Prostate gland (tissue), 2 donors: Measurements from ENCODE around the gene ARHGAP24.

Experiments
- POLR2A ChIP-seq: fragments of 450-650 bp; IDR thresholded peaks from one replicate; pipeline ENCODE4 v1.6.1; 2016; ENCODE audit warnings: antibody characterized with exemption, mild to moderate bottlenecking
- TF ChIP-seq, protein P1 (sequence below), 4 experiments: fragments of 200-600 bp in 2 of 4; fragments of 450-650 bp in 2 of 4; sonication (generic) in 2 of 4; IDR thresholded peaks; 1 replicate in 3 of 4; 2 replicates in 1 of 4; pipeline ENCODE4 v1.5.1; 2016 to 2019; ENCODE audit warnings: antibody characterized with exemption in 4 of 4, mild to moderate bottlenecking in 2 of 4, moderate library complexity in 2 of 4

DNA sequence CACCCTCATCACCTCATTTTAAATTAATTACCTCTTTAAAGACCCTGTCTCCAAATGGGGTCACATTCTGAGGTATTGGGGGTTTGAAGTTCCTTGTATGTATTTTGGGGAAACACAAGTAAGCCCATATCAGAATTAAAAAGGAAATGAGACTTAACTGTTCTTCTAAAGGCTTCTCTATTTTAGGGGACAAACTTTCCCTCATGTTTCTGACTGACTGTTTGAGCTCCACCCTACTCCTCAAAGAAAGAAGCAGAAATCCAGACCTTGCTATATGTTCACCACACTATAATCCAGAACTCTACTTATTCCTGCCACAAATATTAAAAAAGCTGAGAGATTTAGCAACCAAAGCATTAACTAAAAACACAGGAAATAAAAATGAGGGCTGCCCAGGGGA, 258.8 kb downstream of the ARHGAP24 start:
- TF ChIP-seq, protein P1, sequence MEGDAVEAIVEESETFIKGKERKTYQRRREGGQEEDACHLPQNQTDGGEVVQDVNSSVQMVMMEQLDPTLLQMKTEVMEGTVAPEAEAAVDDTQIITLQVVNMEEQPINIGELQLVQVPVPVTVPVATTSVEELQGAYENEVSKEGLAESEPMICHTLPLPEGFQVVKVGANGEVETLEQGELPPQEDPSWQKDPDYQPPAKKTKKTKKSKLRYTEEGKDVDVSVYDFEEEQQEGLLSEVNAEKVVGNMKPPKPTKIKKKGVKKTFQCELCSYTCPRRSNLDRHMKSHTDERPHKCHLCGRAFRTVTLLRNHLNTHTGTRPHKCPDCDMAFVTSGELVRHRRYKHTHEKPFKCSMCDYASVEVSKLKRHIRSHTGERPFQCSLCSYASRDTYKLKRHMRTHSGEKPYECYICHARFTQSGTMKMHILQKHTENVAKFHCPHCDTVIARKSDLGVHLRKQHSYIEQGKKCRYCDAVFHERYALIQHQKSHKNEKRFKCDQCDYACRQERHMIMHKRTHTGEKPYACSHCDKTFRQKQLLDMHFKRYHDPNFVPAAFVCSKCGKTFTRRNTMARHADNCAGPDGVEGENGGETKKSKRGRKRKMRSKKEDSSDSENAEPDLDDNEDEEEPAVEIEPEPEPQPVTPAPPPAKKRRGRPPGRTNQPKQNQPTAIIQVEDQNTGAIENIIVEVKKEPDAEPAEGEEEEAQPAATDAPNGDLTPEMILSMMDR (IDR thresholded peaks at IDR 0.05), result no peak
- TF ChIP-seq POLR2A, result no peak
